Measurements from ENCODE around the gene TLX3.

- no peak for TF ChIP-seq POLR2A (IDR thresholded peaks at IDR 0.05)
- TF ChIP-seq CTCF (IDR thresholded peaks at IDR 0.05): no peak
Measured at GRCh38 chr5:171283753-171284152, 25.3 kb upstream of the TLX3 start.
